NCI-H526 treated with DMSO at 0.1 percent for 48 hours (cell line): ENCODE data around the gene ZBED1.
"Not testable (repeated sequence)": the region's sequence is repeated elsewhere in the genome, so short reads cannot be mapped to it uniquely, and the experiment has no call there.

Experiments used
- DNase-seq: peaks from one replicate; lab custom pipeline; 2025; lab: John Stamatoyannopoulos, UW

Gene ZBED1

DNA sequence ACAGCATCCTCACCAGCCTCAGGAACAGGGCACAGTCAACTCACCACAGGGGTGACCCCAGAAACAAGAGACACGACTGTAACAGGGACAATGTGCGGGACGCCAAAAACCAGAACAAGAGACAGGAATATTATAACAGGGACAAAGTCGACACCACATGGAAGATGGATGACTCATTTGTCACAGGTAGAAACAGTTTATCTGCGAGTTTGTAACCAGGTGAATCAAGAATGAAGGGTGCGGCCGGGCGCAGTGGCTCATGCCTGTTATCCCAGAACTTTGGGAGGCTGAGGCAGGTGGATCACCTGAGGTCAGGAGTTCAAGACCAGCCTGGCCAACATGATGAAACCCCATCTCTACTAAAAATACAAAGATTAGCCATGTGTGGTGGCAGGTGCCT is 44.7 kb downstream of the ZBED1 start:
- DNase-seq: not testable (repeated sequence)

- DNase-seq: not testable (repeated sequence)
Observed at GRCh38 chrX:2454620-2455019, 46.2 kb downstream of the ZBED1 start.

GRCh38 chrX:2452799-2453198 is 48.0 kb downstream of the ZBED1 start:
- no peak for DNase-seq

DNA sequence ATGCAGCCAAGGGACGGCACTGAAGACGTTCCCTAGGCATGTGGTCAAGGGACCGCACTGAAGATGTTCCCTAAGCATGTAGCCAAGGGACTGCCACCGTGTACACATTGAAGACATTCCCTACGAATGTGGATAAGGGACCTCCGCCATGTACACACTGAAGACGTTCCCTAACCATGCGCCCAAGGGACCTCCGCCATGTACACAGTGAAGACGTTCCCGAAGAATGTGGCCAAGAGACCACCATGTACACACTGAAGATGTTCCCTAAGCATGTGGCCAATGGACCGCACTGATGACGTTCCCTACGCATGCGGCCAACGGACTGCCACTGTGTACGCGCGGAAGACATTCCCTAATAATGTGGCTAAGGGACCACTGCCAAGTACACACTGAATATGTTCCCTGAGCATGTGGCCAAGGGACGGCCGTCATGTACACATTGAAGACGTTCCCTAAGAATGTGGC is 48.4 kb downstream of the ZBED1 start:
- no peak for DNase-seq

- no peak for DNase-seq
Observed at GRCh38 chrX:2451501-2452316, 49.1 kb downstream of the ZBED1 start.

DNA sequence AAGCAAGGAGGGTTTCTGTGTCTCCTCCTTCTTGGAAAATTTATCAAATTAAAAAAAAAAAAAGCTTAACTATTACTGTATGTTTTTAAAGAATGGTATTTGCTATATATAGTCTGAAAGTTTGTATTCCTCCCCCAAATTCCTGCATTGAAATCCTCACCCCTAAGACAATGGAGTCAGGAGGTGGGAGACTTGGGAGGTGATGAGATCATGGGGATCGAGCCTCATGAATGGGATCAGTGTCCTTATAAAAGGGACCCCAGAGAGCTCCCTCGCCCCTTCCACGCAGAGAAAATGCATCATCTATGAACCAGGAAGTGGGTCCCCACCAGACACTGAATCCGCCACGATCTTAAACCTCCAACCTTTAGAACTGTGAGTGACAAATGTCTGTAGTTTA is 50.1 kb downstream of the ZBED1 start:
- no peak for DNase-seq

GRCh38 chrX:2449135-2449886 is 51.5 kb downstream of the ZBED1 start:
- DNase-seq: no peak

DNA sequence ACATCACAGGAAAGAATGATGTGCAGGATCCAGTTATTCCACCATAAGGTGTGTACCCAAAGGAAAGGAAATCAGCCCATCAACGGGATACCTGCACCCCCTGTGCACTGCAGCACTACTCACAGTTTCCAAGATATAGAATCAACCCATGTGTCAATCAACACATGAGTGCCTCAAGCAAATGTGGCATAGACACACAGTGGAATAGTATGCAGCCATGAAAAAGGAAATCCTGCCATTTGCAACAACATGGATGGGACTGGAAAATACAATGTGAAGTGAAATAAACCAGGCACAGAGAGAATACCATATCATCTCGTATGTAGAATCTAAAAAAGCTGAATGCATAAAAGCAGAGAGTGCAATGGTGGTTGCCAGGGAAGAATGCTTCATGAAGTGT is 53.3 kb downstream of the ZBED1 start:
- no peak for DNase-seq

GRCh38 chrX:2446815-2447214 is 54.0 kb downstream of the ZBED1 start:
- DNase-seq: no peak

DNA sequence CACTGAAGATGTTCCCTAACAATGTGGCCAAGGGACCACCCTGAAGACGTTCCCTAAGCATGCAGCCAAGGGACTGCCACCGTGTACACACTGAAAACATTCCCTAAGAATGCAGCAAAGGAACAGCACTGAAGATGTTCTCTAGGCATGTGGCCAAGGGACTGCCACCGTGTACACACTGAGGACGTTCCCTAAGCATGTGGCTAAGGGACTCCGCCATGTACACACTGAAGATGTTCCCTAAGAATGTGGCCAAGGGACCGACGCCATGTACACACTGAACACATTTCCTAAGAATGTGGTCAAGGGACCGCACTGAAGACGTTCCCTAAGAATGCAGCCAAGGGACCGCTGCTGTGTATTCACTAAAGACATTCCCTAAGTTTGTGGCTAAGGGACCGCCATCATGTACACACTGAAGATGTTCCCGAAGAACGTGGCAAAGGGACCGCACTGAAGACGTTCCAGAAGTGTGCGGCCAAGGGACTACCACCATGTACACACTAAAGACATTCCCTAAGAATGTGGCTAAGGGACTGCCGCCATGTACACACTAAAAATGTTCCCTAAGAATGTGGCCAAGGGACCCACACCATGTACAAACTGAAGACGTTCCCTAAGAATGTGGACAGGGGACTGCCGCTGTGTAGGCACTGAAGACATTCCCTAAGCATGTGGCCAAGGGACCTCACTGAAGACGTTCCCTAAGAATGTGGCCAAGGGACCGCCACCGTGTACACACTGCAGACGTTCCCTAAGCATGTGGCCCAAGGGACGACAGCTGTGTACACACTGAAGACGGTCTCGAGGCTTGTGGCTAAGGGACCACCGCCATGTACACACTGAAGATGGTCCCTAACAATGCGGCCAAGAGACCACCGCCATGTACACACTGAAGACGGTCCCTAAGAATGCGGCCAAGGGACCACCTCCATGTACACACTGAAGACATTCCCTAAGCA is 54.8 kb downstream of the ZBED1 start:
- DNase-seq: no peak

DNA sequence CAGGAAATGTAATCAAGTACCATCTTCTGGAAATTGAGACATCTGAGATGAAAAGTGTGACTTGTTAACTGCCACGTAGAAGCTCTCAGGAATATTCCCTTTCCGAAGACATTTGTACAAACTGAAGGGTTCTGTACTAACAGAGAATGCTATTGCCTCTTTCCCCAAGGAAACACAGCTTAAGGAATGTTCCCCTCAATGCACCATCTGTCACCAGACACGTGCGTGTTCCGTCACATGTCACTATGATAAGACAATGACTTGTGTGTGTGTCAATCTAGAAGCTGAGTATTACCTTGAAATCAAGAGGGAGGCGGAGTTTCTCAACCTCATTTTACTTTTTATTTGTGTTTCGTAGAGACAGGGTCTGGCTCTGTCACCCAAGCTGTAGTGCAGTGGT is 58.1 kb downstream of the ZBED1 start:
- no peak for DNase-seq

GRCh38 chrX:2441466-2441865 is 59.3 kb downstream of the ZBED1 start:
- no peak for DNase-seq

DNA sequence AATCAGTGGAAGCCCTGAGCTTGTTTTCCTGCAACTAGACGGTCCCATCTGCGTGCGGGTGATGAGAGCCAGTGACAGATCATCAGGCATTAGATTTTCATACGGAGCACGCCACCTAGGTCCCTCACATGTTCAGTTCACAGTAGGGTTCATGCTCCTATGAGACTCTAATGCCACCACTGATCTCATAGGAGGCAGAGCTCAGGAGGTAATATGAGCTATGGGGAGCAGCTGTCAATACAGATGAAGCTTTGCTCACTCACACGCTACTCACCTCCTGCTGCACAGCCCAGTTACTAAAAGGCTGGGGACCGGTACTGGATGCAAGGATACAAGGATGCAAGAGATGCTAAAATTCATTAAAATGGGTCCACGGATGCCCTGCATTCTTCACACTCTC is 61.2 kb downstream of the ZBED1 start:
- no peak for DNase-seq
